Kidney capillary endothelial cell (primary cell): ENCODE measurements around the gene ZNF516.

Experiments
- DNase-seq: peaks from one replicate; pipeline ENCODE4 v3.0.0-alpha.2; 2018; ENCODE audit warnings: low spot score

The ZNF516 gene

GRCh38 chr18:76343938-76344569 lies 151.0 kb downstream of the ZNF516 start:
- no peak for DNase-seq

- DNase-seq, result no peak
Measured at GRCh38 chr18:76340410-76340809, 154.6 kb downstream of the ZNF516 start.

DNA sequence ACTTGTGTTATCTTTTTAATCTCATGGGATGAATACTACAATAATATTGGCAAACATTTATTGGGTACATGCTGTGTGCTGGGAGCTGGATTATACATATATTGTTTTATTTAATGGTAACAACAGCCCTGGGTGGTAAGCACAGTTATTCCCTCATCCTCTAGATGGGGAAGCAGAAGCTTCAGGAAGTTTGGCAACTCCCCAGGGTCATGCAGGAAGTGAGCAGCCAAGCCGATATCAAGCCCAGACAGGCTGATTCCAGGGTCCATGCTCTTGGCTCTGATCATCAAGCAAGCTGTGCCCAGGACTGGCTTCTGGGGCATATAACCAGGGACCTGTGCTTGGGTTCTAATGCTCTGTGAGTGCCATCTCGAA lies 155.8 kb downstream of the ZNF516 start:
- DNase-seq, result peak; percentile 16

DNA sequence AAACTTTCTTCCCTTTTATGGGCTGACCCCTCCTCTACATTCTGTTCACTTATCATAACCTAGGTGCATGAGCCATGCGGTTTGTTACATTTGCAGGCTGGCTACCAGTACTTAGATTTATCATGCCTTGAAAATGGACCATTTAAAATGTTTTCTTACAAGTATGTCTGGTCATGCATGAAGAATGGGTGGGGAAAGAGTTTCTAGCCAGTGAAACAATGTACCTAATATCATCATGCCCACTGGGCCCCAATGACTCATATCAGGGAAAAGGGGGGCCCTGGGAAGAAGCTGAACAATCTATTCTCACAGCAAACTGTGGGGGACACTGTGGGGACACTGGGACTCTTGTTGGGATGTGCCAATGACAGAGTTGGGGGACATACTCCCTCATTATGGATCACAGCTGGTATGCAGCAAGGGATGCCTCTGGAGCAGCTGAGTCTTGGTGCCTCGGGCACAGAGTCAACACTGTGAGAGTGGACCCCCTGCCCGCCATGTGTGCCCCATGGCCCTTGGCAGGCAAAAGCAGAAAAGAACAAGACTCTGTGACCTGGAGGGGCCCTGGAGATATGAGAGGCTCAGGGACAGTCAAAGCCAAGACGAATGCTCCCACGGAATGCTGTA lies 156.3 kb downstream of the ZNF516 start:
- no peak for DNase-seq

GRCh38 chr18:76338088-76338487 lies 157.0 kb downstream of the ZNF516 start:
- DNase-seq, result no peak

DNA sequence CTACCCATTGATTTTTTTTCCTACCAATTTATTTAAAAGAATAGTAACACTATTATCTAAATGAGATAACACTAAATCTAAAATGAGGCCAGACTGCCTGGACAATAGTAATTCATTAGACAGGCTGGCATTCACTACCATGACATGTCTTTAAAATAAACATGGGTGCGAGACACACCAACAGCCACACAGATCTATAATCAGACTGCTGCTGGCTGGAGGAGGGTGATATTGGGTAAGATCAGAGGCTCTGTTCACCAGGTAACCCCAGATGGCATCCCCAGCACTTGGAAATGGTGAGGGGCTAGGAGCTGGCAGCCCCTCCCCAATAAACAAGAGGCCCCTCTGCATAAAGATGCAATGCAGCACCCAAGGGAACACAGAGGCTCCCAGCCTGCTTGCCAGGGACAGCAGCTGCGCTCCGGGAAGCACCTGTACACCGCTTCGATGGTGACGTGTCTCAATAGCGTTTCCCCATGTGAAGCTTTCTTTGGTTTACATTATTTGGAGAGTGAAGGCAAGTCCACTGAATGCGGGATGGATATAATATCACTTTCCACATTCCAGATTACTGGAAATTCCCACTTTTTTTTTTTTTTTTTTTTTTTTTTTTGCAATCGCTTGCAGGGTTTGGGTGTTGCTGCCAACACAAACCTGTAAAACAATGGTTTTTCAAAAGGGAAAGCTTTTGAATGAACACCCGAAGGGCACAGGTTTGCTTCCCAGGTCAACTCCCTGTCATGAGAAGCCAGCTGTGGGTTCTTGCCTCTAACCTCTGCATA lies 159.0 kb downstream of the ZNF516 start:
- no peak for DNase-seq

GRCh38 chr18:76328140-76328539 lies 166.9 kb downstream of the ZNF516 start:
- no peak for DNase-seq

DNA sequence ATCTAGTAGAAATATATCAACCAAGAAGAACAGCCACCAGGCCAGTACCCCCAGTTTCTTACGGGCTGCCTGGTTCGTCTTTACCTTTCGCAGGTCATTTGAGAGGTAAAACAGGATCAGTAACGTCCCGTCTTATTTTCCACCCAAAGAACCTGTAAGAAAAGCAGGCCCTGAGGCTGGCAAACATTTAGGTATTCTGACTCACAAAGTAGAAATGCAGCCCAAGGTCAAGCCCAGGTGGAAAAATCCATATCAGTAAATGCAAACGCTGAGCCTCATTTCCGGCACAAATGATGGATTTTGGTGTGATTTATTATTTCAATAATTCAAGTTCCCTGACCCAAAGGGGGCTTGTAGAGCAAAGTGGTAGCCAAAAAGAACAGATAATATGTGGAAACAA lies 171.2 kb downstream of the ZNF516 start:
- no peak for DNase-seq

GRCh38 chr18:76322686-76323085 lies 172.4 kb downstream of the ZNF516 start:
- DNase-seq, result no peak

DNA sequence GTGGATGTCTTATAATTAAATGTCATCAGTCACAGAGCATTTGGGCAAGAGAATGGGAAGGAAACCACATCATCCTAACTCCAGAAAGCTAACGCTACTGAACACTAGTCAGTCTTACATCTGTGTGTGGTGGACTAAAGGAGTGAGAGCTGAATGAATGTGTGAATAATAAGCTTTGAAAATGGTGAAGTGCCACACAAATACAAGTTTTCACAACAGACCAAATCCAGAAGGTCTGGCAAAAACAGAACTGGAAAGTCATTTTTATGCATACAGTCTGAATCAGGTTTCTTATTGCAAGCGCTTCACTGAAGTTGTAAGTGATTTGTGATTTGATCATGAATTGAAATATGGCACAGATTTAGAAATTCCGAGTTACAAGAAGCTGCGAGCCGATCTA lies 175.7 kb downstream of the ZNF516 start:
- DNase-seq, result no peak

DNA sequence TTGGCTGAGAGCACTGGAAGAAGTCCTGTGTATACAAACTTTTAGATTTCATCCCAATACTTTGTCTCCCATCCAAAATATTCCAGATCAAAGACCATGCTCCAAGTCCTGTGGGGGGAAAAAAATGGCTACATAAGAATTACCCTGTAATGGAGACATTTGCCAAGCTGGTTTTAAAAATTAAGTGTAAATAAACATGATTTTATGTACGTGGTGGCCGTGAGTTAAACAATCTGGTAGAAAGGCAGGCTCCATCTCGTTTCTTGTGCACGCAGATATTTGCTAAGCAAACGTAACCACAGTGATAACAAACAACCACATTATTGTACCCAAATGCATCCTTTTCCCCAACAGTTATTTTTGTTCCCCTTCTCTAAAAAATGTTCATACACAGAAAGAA lies 176.4 kb downstream of the ZNF516 start:
- no peak for DNase-seq

- no peak for DNase-seq
Measured at GRCh38 chr18:76317136-76317535, 177.9 kb downstream of the ZNF516 start.

- DNase-seq, result no peak
Measured at GRCh38 chr18:76315722-76316230, 179.3 kb downstream of the ZNF516 start.

DNA sequence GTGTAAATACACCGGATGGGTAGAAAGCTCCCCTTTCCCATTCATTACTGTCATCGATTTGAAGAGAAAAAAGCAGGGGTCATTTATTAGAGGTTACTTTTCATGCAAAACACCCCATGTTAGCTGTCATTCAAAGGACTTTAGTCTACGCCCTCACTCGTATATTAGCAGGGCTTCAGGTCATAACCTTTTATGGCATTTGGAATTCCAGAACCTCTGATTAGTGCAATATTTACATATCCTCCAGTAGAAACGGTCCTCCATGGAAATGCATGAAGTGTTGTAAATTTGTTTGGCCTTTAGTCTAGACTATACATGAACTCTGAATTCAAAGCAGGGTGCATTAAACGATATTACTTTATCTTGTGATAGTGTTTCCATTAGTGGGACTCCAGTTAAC lies 180.5 kb downstream of the ZNF516 start:
- no peak for DNase-seq

- no peak for DNase-seq
Measured at GRCh38 chr18:76314015-76314414, 181.0 kb downstream of the ZNF516 start.
